NCI-H2227 (cell line): Measurements from ENCODE around the gene SIRT1.
"Not testable (repeated sequence)": the region's sequence is repeated elsewhere in the genome, so short reads cannot be mapped to it uniquely, and the experiment has no call there.

Source experiments
- DNase-seq: peaks from one replicate; lab custom pipeline; 2025; ENCODE audit not compliant: unreplicated experiment; lab: John Stamatoyannopoulos, UW

Gene SIRT1

DNA sequence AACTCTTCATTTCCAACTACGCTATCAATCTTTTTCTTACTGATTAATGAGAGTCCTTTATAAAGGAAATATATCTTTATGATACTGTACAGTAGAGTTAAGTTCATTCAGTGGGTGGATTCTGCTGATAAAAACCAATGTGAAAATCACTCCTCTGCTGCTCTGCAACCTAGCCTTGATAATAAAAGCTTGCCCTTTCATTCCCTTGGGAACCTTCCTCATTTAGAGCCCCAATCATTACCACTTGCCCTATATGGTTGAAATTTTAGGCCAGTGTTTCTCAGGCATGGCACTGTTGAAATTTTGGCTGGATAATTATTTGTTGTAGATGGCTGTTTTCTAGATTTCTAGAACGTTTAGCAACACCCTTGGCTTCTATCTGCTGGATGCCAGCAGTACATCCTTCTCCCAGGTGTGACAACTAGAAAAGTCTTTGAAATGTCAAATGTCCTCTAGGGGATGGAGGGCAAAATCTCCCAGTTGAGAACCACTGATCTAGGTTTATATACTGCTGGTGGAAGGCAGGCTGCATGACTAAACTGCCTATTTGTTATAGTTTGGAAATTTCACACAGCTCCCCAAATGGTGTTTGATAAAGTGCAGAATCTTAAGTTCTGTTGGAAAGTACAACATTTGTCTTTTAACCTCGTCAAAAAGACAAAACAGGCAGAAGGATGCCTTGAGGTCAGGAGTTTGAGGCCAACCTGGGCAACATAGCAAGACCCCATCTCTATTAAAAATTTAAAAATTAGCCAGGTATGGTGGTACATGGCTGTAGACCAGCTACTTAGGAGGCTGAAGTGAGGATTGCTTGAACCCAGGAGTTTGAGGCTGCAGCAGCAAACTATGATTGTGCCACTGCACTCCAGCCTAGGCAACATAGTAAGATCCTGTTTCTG, 8.9 kb upstream of the SIRT1 start:
- DNase-seq = no peak

DNA sequence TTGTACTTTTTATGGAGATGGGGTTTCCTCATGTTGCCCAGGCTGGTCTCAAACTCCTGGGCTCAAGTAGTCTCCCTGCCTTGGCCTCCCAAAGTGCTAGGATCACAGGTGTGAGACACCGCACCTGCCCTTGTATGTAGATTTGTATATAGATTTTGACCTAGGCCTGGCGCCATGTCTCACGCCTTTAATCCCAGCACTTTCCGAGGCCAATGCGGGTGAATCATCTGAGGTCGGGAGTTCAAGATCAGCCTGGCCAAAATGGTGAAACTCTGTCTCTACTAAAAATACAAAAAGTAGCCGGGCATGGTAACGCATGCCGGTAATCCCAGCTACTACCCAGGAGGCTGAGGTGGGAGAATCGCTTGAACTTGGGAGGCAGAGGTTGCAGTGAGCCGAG, 7.0 kb upstream of the SIRT1 start:
- DNase-seq = not testable (repeated sequence)

DNA sequence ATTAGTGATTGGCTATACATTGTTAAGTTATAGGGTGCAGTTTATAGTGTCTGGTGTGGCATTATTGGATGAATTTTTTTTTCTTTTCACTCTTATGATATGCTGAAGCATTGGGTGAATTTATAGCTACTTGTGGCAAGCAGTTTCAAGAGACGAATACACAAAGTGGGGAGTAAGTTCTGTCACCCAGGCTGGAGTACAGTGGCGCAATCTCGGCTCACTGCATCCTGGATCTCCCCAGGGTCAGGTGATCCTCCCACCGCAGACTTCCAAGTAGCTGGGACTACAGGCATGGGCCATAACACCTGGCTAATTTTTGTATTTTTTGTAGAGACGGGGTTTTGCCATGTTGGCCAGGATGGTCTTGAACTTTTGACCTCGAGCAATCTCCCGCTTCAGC, 6.3 kb upstream of the SIRT1 start:
- DNase-seq = no peak

DNA sequence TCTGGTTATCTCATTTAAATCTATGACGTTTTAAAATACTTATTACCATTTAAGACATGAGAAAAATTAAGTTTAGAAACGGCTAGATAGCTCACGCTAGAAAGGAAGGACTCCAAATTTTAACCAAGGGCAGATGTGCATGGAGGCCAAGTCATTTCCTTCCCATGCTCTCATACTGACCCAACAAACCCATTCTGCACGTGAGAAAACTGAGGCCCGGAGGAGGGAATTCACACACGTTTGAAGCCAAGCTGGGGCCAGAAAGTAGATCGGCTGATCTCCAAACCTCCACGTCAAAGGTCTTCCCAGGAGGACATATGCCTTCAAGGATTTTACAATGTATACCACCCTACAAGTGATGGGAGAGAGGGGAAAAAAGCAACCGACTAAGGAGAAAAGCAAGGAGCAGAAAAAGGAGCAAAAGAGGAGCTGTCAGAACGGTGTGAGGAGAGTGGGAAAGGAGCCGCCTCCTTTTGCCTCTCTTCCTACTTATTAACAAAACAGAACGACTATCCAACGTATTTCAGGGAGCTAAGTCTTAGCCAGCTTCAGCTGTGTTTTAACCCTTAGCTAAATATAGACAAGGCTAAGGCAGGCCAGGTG, 645 bp upstream of the SIRT1 start:
- DNase-seq = no peak

DNA sequence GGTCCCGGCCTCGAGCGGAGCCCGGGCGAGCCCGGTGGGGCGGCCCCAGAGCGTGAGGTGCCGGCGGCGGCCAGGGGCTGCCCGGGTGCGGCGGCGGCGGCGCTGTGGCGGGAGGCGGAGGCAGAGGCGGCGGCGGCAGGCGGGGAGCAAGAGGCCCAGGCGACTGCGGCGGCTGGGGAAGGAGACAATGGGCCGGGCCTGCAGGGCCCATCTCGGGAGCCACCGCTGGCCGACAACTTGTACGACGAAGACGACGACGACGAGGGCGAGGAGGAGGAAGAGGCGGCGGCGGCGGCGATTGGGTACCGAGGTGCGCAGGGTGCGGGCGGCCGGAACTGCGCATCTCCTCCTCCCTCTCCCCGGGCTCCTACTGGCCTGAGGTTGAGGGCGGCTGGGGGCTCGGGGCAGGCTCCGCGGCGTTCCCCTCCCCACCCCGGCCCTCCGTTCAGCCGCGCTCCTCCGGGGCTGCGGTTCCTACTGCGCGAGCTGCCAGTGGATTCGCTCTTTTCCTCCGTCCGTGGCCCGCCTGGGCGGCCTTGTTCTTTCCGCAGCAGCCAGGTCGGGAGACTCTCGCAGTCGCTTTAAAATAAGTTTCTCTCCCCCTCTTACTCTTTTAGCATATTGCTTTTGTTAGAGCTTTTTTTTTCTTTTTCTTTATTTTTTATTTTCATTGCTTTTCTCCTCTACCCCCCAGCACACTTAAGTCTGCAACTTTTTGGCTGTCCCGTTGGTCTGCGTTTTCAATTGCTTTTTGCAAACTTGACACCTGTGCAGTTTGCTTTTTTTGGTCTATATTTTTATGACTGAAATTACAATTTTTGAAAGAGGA, 600 bp downstream of the SIRT1 start:
- peak; percentile 75 for DNase-seq

DNA sequence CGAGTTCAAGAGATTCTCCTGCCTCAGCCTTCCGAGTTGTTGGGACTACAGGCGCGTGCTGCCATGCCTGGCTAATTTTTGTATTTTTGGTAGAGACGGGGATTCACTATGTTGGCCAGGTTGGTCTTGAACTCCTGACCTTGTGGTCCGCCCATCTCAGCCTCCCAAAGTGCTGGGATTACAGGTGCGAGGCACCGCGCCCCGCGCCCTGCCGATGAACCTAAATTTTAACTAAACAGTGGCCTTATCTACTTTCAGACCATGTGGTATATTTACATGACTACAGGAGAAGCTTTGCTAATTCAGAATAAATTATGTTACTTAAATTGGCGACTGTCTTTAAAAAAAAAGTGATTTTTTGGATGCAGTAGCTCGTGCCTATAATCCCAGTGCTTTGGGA, 9.2 kb downstream of the SIRT1 start:
- DNase-seq = no peak

DNA sequence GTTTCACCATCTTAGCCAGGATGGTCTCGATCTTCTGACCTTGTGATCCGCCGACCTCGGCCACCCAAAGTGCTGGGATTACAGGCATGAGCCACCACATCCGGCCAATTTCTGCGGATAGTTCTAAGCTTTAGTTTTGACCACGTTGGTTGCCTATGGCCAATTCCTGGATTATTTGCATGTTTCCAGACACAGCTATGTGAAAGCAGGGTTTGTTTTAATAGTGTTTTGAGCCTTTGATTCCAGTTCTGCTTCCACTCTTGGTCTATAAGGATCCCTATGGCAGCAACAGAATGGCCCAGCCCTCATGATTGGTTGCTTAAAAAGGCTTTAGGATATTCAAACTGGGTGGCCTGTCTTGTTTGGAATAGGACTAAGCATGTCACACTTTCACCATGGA, 19.1 kb downstream of the SIRT1 start:
- no peak for DNase-seq

DNA sequence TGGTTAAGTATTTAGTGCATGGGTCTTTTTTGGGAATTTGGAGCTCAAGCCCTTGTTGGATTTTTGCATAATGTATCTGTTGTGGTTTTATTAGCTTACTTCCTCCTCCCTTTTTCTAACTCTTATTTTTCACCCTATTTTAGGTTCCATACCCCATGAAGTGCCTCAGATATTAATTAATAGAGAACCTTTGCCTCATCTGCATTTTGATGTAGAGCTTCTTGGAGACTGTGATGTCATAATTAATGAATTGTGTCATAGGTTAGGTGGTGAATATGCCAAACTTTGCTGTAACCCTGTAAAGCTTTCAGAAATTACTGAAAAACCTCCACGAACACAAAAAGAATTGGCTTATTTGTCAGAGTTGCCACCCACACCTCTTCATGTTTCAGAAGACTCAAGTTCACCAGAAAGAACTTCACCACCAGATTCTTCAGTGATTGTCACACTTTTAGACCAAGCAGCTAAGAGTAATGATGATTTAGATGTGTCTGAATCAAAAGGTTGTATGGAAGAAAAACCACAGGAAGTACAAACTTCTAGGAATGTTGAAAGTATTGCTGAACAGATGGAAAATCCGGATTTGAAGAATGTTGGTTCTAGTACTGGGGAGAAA, 28.0 kb downstream of the SIRT1 start:
- no peak for DNase-seq

DNA sequence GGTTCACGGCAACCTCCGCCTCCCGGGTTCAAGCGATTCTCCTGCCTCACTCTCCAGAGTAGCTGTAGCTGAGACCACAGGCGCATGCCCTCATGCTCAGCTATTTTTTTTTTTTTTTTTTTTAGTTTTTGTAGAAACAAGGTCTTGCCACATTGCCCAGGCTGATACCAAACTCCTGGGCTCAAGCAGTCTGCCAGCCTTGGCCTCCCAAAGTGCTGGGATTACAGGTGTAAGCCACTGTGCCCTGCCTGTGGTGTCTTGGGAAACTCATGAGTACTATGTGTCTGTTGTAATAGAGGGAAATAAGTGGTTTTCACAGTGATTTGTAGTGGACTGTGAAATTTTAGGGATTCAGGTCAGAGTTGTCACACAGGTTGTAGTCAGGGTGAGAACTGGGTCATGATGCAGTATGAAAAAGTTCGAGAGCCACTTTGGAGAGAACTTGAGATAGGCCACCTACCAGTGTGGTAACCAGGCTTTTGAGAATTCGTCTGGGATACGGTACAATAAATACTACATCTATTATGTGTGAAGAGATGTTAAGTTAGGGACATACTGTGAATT, 30.4 kb downstream of the SIRT1 start:
- no peak for DNase-seq

DNA sequence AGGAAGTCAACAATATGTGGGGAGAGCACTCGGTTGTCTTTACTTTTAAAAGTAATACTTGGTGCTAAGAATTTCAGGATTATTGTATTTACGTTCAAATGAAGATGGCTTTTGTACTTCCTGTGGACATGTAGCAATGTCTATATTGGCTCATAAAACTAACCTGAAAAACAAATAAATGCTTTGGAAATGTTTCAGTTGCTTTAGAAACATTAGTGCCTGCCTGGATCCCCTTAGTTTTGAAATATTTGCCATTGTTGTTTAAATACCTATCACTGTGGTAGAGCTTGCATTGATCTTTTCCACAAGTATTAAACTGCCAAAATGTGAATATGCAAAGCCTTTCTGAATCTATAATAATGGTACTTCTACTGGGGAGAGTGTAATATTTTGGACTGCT, 32.7 kb downstream of the SIRT1 start:
- DNase-seq = no peak

DNA sequence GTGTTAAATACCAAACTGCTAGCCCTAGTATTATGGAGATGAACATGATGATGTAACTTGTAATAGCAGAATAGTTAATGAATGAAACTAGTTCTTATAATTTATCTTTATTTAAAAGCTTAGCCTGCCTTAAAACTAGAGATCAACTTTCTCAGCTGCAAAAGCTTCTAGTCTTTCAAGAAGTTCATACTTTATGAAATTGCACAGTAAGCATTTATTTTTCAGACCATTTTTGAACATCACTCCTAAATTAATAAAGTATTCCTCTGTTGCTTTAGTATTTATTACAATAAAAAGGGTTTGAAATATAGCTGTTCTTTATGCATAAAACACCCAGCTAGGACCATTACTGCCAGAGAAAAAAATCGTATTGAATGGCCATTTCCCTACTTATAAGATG, 33.2 kb downstream of the SIRT1 start:
- DNase-seq = no peak

DNA sequence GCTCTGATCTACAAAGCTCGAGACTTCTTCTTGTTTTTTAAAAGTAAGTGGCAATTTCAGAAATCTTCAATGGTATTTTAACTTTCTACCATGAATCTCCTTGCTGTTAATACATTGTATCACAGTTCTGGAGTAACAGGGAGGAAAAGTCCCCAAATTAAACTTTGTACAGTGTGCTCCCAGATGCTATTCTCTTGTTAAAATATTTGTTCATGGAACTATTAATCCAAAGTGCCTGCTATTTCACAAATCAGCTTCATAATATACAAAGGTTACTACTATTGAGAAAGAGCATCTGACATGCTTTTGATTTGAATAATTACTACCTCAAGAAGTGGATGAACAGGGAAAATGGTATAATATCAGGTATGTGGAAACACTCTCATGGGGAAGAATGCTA, 36.6 kb downstream of the SIRT1 start:
- no peak for DNase-seq

DNA sequence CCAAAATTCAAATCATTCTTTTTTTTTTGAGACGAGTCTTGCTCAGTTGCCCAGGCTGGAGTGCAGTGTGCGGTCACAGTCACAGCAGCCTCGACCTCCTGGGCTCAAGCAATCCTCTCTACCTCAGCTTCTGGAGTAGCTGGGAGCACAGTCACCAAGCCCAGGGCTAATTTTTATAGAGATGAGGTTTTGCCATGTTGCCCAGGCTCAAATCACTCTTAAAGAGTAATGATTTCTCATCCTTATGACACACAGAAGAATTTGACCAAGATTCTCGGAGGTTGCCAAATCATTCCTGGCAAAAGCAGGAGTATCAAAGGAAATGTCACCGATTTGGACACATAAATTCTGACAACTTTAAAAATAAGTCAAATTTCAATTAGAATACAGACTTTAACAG, 39.1 kb downstream of the SIRT1 start:
- DNase-seq = no peak

DNA sequence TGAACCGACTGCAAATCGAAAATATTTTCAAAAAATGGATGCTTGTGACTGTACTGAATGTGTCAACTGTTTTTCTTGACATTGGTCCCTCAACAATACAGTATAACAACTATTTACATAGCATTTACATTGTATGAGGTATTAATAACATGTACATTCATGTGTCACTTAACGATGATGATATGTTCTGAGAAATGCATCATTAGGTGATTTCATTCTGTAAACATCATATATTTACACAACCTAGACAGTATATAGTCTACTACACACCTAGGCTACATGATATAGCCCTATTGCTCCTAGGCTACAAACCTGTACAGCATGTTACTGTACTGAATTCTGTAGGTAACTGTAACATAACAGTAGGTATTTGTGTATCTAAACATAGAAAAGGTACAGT, 39.7 kb downstream of the SIRT1 start:
- DNase-seq = no peak

DNA sequence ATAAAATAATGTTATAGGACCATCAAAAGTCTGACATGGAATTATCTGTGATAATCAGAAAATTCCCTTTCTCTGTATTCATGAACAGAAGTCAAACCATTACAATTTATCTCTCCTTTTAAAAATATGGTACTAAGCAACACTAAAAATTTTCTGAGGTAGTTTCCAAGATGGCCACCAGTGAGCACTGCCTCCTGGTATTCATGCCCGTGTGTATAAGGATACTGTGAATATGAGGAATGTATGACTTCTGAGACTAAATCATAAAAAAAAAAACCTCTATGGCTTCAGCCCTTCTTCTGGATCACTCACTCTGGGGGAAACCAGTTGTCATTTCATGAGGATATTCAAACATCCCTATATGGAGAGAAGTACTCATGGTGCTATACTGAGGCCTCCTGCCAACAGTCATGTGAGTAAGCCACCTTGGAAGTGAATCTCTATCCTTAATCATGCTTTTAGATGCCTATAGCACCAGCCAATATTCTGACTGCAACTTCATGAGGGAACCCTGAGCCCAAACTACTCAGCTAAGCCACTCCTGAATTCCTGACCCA, 41.1 kb downstream of the SIRT1 start:
- no peak for DNase-seq

DNA sequence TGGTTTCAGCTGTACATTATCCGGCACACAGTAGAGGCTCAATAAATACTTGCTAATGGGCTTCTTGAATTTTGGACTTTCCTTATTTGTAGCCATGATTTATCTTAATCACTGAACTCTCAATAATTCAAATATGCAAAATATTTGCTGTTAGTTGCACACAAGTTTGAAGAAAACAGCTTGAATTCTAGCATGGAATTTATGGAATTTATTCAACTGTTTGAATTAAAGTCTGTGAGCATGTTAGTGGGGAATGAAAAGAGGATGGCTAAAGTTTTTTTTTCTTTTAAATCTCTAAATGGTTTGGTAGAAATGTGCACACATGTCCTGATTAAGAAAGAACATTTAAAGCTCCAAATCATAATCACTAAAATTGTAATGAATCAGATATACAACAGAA, 42.5 kb downstream of the SIRT1 start:
- DNase-seq = no peak

DNA sequence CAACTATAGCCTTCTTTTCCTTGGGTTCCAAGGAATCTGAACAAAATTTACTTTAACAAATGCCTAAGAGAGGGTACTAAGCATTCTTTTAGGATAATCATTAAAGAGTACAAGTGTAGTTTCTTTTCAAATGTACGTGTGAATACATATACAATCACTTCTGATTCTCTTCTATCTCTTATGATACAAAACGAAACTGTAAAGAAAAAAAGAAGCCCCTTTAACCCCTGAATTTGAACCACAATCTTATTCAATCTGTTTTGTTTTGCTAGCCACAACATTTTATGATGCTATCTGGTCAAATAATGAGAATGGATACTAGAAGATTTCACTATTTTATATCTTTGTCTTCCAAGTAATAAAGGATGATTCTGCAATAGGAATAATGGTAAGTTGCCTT, 48.7 kb downstream of the SIRT1 start:
- no peak for DNase-seq

DNA sequence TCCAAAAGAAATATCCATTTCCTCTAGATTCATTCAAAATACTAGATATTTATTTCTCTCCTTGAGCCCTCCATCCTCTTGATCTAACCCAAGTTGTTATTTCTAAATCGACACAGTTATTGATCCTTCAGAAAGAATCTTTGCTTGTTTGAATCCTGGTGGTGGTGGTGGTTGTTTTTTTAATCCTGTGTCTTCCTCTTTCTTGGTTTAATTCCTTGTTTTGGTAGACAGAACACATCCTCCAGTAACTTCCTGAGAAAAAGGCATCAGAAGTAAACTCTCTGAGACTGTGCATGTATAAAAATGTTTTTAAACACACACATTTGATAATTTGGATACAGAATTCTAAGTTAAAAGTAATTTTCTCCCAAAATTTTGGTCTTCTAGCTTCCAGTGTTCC, 49.9 kb downstream of the SIRT1 start:
- DNase-seq = no peak

DNA sequence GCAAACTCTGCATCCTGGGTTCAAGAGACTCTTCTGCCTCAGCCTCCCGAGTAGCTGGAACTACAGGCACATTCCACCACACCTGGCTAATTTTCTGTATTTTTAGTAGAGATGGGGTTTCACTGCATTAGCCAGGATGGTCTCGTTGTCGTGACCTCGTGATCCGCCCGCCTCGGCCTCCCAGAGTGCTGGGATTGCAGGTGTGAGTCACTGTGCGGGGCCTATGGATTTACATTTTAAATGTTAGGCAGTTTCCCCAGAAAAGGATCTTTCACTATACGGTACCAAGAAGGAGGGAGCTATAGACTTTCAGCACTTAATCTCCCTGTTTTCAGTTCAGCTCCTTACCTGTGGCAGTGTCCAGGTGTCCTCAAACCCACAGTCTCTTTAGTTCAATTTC, 50.8 kb downstream of the SIRT1 start:
- DNase-seq = no peak

DNA sequence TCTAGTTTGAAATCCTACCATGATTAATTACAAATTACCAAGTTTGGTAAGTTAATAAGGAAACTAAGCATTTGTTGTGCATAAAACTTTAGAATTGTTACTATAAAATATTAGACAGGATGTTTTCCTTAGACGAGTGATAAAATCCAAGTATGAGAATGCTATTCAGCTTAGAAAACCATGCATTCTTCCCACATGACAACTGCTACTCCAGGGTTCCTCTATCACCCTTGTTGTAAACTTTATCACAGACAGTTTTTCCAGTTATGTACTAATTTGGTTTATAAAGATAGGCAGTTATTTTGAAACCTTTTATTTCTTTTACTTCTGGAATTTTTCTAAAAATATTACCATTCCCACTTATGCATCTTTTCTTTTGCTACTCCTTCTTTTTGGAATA, 52.0 kb downstream of the SIRT1 start:
- DNase-seq = no peak

DNA sequence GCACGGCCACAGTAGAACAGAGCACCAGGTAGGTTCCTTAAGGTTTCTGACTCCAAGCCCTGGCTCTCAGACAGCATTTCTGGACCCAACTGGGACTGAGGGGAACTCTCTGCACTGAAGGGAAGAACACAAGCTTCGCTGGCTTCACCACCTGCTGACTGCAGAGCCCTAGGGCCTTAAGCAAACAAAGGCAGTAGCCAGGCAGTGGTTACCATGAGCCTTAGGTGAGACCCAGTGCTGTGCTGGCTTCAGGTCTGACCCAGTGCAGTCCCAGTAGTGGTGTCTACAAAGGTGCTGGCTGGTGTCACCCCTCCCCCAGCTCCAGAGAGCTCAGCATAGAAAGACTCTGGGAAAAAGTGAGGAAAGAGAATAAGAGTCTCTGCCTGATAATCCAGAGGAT, 59.5 kb downstream of the SIRT1 start:
- DNase-seq = no peak
